MM.1S (cell line): ENCODE measurements around the gene SYT9.

Source experiments
- DNase-seq: peaks from one replicate; pipeline ENCODE4 v3.0.0-alpha.2; 2015
- H2AFZ ChIP-seq: fragments of 300-600 bp; sonication (generic); 2 replicates; pipeline ENCODE4 v1.6.0; 2016; ENCODE audit warnings: antibody characterized with exemption, low read length
- H3F3A ChIP-seq: fragments of 300-600 bp; sonication (generic); 2 replicates; pipeline ENCODE4 v1.6.1; 2016; ENCODE audit warnings: mild to moderate bottlenecking, antibody characterized with exemption, low read length, moderate library complexity, mixed read lengths; ENCODE audit not compliant: insufficient read depth
- H3K27ac ChIP-seq: fragments of 300-600 bp; sonication (generic); 2 replicates; pipeline ENCODE4 v1.5.1; 2016; ENCODE audit warnings: mild to moderate bottlenecking, low read length
- H3K27me3 ChIP-seq: fragments of 300-600 bp; sonication (generic); replicated peaks from 2 replicates; pipeline ENCODE4 v1.6.0; 2016; ENCODE audit warnings: low read length; ENCODE audit not compliant: insufficient read depth
- H3K36me3 ChIP-seq: fragments of 300-600 bp; sonication (generic); replicated peaks from 2 replicates; pipeline ENCODE4 v1.6.1; 2016; ENCODE audit warnings: mild to moderate bottlenecking, low read length, mixed read lengths; ENCODE audit not compliant: insufficient read depth
- H3K4me1 ChIP-seq: fragments of 300-600 bp; sonication (generic); 2 replicates; pipeline ENCODE4 v1.6.1; 2016; ENCODE audit warnings: low read length, mixed read lengths
- H3K4me2 ChIP-seq: fragments of 300-600 bp; sonication (generic); 2 replicates; pipeline ENCODE4 v1.6.0; 2016; ENCODE audit warnings: low read depth, low read length
- H3K4me3 ChIP-seq: fragments of 300-600 bp; sonication (generic); 2 replicates; pipeline ENCODE4 v1.5.1; 2016; ENCODE audit warnings: low read length, mixed read lengths
- H3K79me2 ChIP-seq: fragments of 300-600 bp; sonication (generic); 2 replicates; pipeline ENCODE4 v1.6.1; 2016; ENCODE audit warnings: mixed run types, low read length, mixed read lengths
- H3K9ac ChIP-seq: fragments of 300-600 bp; sonication (generic); 2 replicates; pipeline ENCODE4 v1.6.1; 2016; ENCODE audit warnings: low read length, mixed read lengths
- H3K9me2 ChIP-seq: fragments of 300-600 bp; sonication (generic); replicated peaks from 2 replicates; pipeline ENCODE4 v1.6.1; 2016; ENCODE audit warnings: mild to moderate bottlenecking, low read length, mixed read lengths; ENCODE audit not compliant: insufficient read depth
- H3K9me3 ChIP-seq: fragments of 300-600 bp; sonication (generic); replicated peaks from 2 replicates; pipeline ENCODE4 v1.6.1; 2016; ENCODE audit warnings: mild to moderate bottlenecking, low read length, mixed read lengths; ENCODE audit not compliant: insufficient read depth
- H4K20me1 ChIP-seq: fragments of 300-600 bp; sonication (generic); 2 replicates; pipeline ENCODE4 v1.6.1; 2016; ENCODE audit warnings: mild to moderate bottlenecking, low read length, moderate library complexity, mixed read lengths; ENCODE audit not compliant: insufficient read depth
- EZH2 ChIP-seq: fragments of 300-600 bp; sonication (generic); optimal IDR thresholded peaks from 2 replicates; pipeline ENCODE3; 2017; ENCODE audit warnings: low read depth, mild to moderate bottlenecking, antibody characterized with exemption, low read length, mixed read lengths
- EZH2phosphoT487 ChIP-seq: fragments of 300-600 bp; sonication (generic); IDR thresholded peaks from 2 replicates; pipeline ENCODE4 v1.6.1; 2018; ENCODE audit warnings: antibody characterized with exemption, low read length
- TF ChIP-seq, protein P1 (sequence below): fragments of 300-600 bp; sonication (generic); IDR thresholded peaks from 2 replicates; pipeline ENCODE4 v1.5.1; 2016; ENCODE audit warnings: antibody characterized with exemption, low read length, mixed read lengths

Gene SYT9

DNA sequence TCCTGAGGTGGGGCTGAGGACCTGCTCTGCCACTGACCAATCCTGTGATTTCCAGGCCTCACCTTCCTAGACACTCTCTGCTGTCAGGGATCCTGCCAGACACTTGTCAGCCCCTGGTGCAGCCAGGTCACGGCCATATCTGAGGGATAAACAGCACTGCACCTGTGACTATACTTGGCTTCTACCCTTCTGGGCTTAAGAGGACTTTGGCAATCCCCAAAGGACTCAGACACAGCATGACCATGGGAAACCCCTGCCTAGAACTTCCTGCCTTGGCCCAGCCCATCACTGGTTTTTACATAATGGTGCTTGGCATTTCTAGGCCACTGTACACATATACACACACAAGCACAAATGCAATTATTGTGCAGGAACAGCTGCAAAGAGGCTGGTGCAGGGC is 222.0 kb downstream of the SYT9 start:
- Histone ChIP-seq H3F3A (no peaks in the 10 kb centered on the region), H3K9me3 (no peaks in the 10 kb centered on the region), H4K20me1 (no peaks in the 10 kb centered on the region), H3K4me1 (no peaks in the 10 kb centered on the region), H3K27me3 (no peaks in the 10 kb centered on the region), H3K79me2 (no peaks in the 10 kb centered on the region), H3K9me2 (no peaks in the 10 kb centered on the region), H3K4me3 (no peak overlapping the region), H2AFZ (no peak overlapping the region), H3K27ac (no peak overlapping the region), H3K36me3 (no peaks in the 10 kb centered on the region), H3K9ac (no peak overlapping the region), H3K4me2 (no peak overlapping the region)
- no peak for TF ChIP-seq EZH2phosphoT487
- TF ChIP-seq EZH2: no peak
- TF ChIP-seq, protein P1, sequence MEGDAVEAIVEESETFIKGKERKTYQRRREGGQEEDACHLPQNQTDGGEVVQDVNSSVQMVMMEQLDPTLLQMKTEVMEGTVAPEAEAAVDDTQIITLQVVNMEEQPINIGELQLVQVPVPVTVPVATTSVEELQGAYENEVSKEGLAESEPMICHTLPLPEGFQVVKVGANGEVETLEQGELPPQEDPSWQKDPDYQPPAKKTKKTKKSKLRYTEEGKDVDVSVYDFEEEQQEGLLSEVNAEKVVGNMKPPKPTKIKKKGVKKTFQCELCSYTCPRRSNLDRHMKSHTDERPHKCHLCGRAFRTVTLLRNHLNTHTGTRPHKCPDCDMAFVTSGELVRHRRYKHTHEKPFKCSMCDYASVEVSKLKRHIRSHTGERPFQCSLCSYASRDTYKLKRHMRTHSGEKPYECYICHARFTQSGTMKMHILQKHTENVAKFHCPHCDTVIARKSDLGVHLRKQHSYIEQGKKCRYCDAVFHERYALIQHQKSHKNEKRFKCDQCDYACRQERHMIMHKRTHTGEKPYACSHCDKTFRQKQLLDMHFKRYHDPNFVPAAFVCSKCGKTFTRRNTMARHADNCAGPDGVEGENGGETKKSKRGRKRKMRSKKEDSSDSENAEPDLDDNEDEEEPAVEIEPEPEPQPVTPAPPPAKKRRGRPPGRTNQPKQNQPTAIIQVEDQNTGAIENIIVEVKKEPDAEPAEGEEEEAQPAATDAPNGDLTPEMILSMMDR: no peak
- no peak for DNase-seq

DNA sequence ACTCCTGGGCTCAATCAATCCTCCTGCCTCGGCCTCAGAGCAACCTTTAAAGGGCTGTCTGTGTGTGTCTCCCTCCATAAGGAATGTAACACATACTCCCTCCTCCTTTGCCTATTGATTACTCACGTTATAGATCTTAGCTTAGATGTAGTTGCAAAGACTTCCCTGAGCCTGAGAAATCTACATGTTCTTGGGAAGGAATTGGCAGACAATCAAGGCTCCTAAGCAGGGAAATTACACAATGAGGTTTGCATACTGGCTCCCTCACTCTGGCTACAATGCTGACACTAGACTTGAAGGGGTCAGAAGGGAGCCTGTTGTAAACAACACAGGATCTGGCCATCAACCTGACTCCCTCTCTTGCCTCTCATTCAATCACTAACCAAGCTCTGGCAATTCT is 228.4 kb downstream of the SYT9 start:
- Histone ChIP-seq H4K20me1 (no peaks in the 10 kb centered on the region), H3K4me1 (no peaks in the 10 kb centered on the region), H3K27ac (no peak overlapping the region), H3K4me2 (no peak overlapping the region), H3K36me3 (no peaks in the 10 kb centered on the region), H3K79me2 (no peaks in the 10 kb centered on the region), H2AFZ (no peak overlapping the region), H3F3A (no peaks in the 10 kb centered on the region), H3K9me3 (no peaks in the 10 kb centered on the region), H3K27me3 (no peaks in the 10 kb centered on the region), H3K9me2 (no peaks in the 10 kb centered on the region), H3K9ac (no peak overlapping the region), H3K4me3 (no peak overlapping the region)
- DNase-seq: no peak
- TF ChIP-seq, protein P1: no peak
- TF ChIP-seq EZH2 (no peak), EZH2phosphoT487 (no peak)

DNA sequence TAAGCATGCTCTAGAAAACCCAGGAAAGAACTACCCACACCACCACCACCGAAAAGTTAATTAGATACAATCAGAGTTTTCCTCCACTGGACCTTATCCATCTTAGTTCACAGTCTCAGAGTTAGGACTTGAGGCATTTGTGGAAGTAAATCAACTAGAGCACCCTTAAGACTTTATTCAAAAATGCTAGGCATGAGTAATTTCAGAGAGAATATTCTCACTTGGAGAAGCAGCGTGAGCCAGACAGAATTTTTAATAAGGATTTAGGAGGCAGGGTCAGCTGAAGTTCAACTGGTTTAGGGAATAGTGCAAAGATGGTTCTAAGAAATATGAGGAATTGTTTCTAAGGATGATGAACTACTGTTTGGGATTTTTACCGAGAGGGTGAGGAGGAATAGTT is 232.4 kb downstream of the SYT9 start:
- DNase-seq: no peak
- H3K9me3 ChIP-seq: no peaks in the 10 kb centered on the region
- H4K20me1 ChIP-seq: no peaks in the 10 kb centered on the region
- no peaks in the 10 kb centered on the region for H3K36me3 ChIP-seq
- H3K9ac ChIP-seq: no peak overlapping the region
- no peak overlapping the region for H3K4me2 ChIP-seq
- H2AFZ ChIP-seq: no peak overlapping the region
- H3K4me1 ChIP-seq: no peaks in the 10 kb centered on the region
- H3K27ac ChIP-seq: no peak overlapping the region
- H3K79me2 ChIP-seq: no peaks in the 10 kb centered on the region
- no peaks in the 10 kb centered on the region for H3K9me2 ChIP-seq
- TF ChIP-seq, protein P1: no peak
- TF ChIP-seq EZH2phosphoT487: no peak
- no peak for TF ChIP-seq EZH2
- H3K27me3 ChIP-seq: no peaks in the 10 kb centered on the region
- no peaks in the 10 kb centered on the region for H3F3A ChIP-seq
- H3K4me3 ChIP-seq: no peak overlapping the region
